HepG2 (cell line): ENCODE results near the gene GPR162. TPM values are rescaled to one million over a fixed set of nuclear protein-coding genes. Genes with fewer than 3 reads are reported as not detected.

Source experiments
- ATF3 ChIP-seq: sonication (generic); formaldehyde crosslinking; IDR thresholded peaks from 2 replicates; pipeline ENCODE4 v1.4.0; 2020; ENCODE audit warnings: missing genetic modification reagents
- HINFP ChIP-seq: sonication (generic); formaldehyde crosslinking; IDR thresholded peaks from 2 replicates; pipeline ENCODE4 v1.4.0; 2020; ENCODE audit warnings: low read depth, mild to moderate bottlenecking, missing genetic modification reagents
- HMG20A ChIP-seq: IDR thresholded peaks from 2 replicates; pipeline ENCODE4 v1.6.1; 2016; ENCODE audit warnings: borderline replicate concordance
- HNF4A ChIP-seq: sonication (generic); formaldehyde crosslinking; IDR thresholded peaks from 2 replicates; pipeline ENCODE4 v1.4.0; 2020; ENCODE audit warnings: missing genetic modification reagents
- KAT2B ChIP-seq: fragments of 150-350 bp; IDR thresholded peaks from 2 replicates; pipeline ENCODE4 v1.6.1; 2014; ENCODE audit warnings: low read depth, low read length, borderline replicate concordance
- KIAA2018 ChIP-seq: sonication (generic); formaldehyde crosslinking; IDR thresholded peaks from 2 replicates; pipeline ENCODE4 v1.5.0; 2020; ENCODE audit warnings: mild to moderate bottlenecking, missing genetic modification reagents, borderline replicate concordance
- MAF1 ChIP-seq: sonication (generic); formaldehyde crosslinking; IDR thresholded peaks from 2 replicates; pipeline ENCODE4 v1.5.0; 2020; ENCODE audit warnings: missing genetic modification reagents, borderline replicate concordance
- MIER2 ChIP-seq: IDR thresholded peaks from 2 replicates; pipeline ENCODE4 v1.6.1; 2016; ENCODE audit warnings: missing biosample characterization, missing genetic modification reagents
- NCOA1 ChIP-seq: sonication (generic); formaldehyde crosslinking; IDR thresholded peaks from 2 replicates; pipeline ENCODE4 v1.9.0; 2021; ENCODE audit warnings: missing genetic modification reagents
- RELA ChIP-seq: sonication (generic); formaldehyde crosslinking; IDR thresholded peaks from 2 replicates; pipeline ENCODE4 v1.4.0; 2020; ENCODE audit warnings: missing genetic modification reagents
- TBX3 ChIP-seq: fragments of 450-650 bp; IDR thresholded peaks from 2 replicates; pipeline ENCODE4 v1.6.1; 2017; ENCODE audit warnings: antibody characterized with exemption, mild to moderate bottlenecking, inconsistent platforms, borderline replicate concordance
- YEATS2 ChIP-seq: sonication (generic); formaldehyde crosslinking; IDR thresholded peaks from 2 replicates; pipeline ENCODE4 v1.4.0; 2020; ENCODE audit warnings: missing genetic modification reagents, borderline replicate concordance
- YY1 ChIP-seq: IDR thresholded peaks from 2 replicates; pipeline ENCODE4 v1.6.1; 2011; ENCODE audit warnings: low read length, low read depth, moderate library complexity, mild to moderate bottlenecking; ENCODE audit not compliant: insufficient read depth, insufficient replicate concordance
- ZBTB37 ChIP-seq: sonication (generic); formaldehyde crosslinking; IDR thresholded peaks from 2 replicates; pipeline ENCODE4 v1.4.0; 2020; ENCODE audit warnings: mild to moderate bottlenecking, missing genetic modification reagents
- ZNF282 ChIP-seq: fragments of 450-650 bp; IDR thresholded peaks from 2 replicates; pipeline ENCODE4 v1.6.1; 2018; ENCODE audit not compliant: partially characterized antibody
- ZNF451 ChIP-seq: sonication (generic); formaldehyde crosslinking; IDR thresholded peaks from 2 replicates; pipeline ENCODE4 v1.5.0; 2020; ENCODE audit warnings: mild to moderate bottlenecking, missing genetic modification reagents
- polyA plus RNA-seq, 8 experiments: library from polyadenylated mRNA; depleted of rRNA in 3 of 8; stranded (reverse) in 7 of 8; unstranded in 1 of 8; fragments of >200 nt; fragmentation: Illumina TruSeq in 4 of 8; extraction: Trizol in 4 of 8; gene quantifications; 2 replicates each; pipeline versions ENCODE4 v1.2.1 to v1.2.3, GENCODE V29; 2011 to 2016; ENCODE audit warnings: low read depth in 4 of 8, missing spikeins in 1 of 8, mixed read lengths in 1 of 8; ENCODE audit not compliant: insufficient read depth in 1 of 8
- total RNA-seq, 5 experiments: library from RNA; depleted of rRNA; stranded (reverse); fragments of >200 nt; fragmentation: Illumina TruSeq; extraction: Trizol; gene quantifications; 2 replicates each; pipeline ENCODE4 v1.2.3, GENCODE V29; 2016; ENCODE audit warnings: low read depth in 1 of 5

The GPR162 gene
- total and polyA plus RNA-seq, 2 of the 13 experiments (the other 11 are each of a cell fraction or from before 2014, with no cell fraction given): 0.08 TPM; not detected in 1

- TF ChIP-seq YEATS2 (CRISPR knock-in tag): peak; percentile 53; the same call in 1 of the 2 replicates
- no peak for TF ChIP-seq ZNF451 (CRISPR knock-in tag)
- no peak for TF ChIP-seq RELA
- no peak for TF ChIP-seq ATF3 (CRISPR knock-in tag)
- TF ChIP-seq MAF1 (CRISPR knock-in tag): no peak
- peak; percentile 66 for TF ChIP-seq YY1
- TF ChIP-seq HINFP (CRISPR knock-in tag): no peak
- peak; percentile 36; the same call in 1 of the 2 replicates for TF ChIP-seq HMG20A (CRISPR knock-in tag)
- peak; percentile 63; the same call in 1 of the 2 replicates for TF ChIP-seq NCOA1 (CRISPR knock-in tag)
- TF ChIP-seq KAT2B: no peak
- TF ChIP-seq TBX3: no peak
- TF ChIP-seq KIAA2018 (CRISPR knock-in tag): no peak
- TF ChIP-seq ZNF282: no peak
- TF ChIP-seq HNF4A (CRISPR knock-in tag): no peak; the same call in 1 of the 2 replicates
- TF ChIP-seq MIER2 (CRISPR knock-in tag): no peak
- TF ChIP-seq ZBTB37: no peak
Measured at GRCh38 chr12:6873094-6874014, 51.7 kb downstream of the GPR162 start, which contains the start of gene SPSB2 (continued).
